GM12864 (cell line): ENCODE data around the gene IFT25.

Source experiments
- DNase-seq: peaks from one replicate; pipeline ENCODE4 v3.0.0-alpha.2; 2011; ENCODE audit warnings: low read depth
- H3K4me3 ChIP-seq: 2 replicates; pipeline ENCODE4 v1.5.1; 2011; ENCODE audit warnings: mild to moderate bottlenecking, low read depth, low read length, control low read depth
- TF ChIP-seq, protein P1 (sequence below): IDR thresholded peaks from 2 replicates; pipeline ENCODE4 v1.5.1; 2011; ENCODE audit warnings: low read depth, mild to moderate bottlenecking, moderate library complexity, low read length, control low read depth, inconsistent platforms; ENCODE audit errors: missing control alignments

IFT25 gene

DNA sequence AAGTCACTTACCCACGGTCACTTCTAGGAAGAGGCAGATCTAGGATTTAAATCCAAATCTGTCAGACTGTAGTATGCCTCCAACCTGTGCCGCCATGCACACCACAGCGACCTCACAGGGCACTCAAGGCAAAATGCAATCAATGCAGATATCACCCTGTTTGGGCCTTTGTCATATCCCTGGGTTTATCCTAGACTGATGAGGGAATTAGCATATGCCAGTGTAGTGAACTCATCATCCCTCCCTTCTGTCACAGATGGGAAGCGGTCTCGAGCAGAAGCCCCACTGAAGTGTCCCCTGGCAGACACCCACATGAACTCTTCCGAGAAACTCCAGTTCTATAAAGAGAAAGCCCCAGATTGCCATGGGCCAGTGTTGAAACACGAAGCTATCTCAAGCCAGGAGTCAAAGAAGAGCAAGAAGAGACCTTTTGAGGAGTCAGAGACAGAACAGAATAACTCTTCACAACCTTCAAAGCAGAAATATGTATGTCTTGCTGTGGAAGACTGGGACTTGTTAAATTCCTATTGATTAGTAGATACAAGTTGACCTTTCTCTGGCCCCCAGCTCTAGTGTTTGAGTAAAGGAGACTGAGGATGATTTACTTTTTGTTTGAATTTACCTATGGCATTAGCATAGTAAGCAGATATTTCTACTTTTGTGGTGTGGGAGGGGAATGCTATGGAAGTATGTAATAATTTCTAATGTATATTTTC is 22.1 kb upstream of the IFT25 start:
- DNase-seq = no peak
- H3K4me3 ChIP-seq = no peak overlapping the region
- TF ChIP-seq, protein P1, sequence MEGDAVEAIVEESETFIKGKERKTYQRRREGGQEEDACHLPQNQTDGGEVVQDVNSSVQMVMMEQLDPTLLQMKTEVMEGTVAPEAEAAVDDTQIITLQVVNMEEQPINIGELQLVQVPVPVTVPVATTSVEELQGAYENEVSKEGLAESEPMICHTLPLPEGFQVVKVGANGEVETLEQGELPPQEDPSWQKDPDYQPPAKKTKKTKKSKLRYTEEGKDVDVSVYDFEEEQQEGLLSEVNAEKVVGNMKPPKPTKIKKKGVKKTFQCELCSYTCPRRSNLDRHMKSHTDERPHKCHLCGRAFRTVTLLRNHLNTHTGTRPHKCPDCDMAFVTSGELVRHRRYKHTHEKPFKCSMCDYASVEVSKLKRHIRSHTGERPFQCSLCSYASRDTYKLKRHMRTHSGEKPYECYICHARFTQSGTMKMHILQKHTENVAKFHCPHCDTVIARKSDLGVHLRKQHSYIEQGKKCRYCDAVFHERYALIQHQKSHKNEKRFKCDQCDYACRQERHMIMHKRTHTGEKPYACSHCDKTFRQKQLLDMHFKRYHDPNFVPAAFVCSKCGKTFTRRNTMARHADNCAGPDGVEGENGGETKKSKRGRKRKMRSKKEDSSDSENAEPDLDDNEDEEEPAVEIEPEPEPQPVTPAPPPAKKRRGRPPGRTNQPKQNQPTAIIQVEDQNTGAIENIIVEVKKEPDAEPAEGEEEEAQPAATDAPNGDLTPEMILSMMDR = no peak

DNA sequence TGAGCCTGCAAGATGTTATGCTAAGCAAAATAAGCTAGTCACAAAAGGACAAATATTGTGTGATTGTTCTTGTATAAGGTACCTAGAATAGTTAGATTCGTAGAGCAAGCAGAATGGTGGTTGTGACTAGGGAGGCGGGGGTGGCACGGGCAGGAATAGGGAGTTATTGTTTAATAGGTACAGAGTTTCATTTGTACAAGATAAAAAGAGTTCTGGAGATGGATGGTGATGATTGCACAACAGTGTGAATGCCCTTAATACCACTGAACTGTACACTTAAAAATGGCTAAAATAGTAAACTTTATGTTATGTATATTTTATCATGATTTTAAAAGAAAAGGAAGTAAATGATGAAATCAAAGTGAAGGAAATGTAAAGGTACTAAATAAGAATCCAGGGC is 21.3 kb upstream of the IFT25 start:
- TF ChIP-seq, protein P1 = no peak
- no peak for DNase-seq
- H3K4me3 ChIP-seq = no peak overlapping the region

DNA sequence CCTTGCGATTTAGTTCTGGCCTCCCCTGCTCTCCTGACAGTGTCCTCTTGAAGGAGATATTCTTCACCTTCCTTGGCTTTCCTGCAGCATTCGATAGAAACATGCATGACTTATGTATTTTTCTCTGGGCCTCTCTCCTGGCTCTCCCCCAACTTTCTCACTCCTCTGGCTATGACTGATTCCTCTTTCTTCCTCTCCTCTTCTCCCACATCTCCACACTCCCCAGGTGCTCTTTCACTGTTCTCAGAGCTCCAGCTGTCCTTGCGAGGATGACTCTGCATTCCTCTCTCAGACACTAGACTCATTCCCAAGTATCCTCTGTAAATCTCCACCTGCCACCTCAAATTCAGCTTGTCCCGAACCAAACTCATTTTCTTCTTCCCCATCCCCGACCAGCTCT is 18.6 kb upstream of the IFT25 start:
- H3K4me3 ChIP-seq = no peak overlapping the region
- TF ChIP-seq, protein P1 = no peak
- DNase-seq = no peak

DNA sequence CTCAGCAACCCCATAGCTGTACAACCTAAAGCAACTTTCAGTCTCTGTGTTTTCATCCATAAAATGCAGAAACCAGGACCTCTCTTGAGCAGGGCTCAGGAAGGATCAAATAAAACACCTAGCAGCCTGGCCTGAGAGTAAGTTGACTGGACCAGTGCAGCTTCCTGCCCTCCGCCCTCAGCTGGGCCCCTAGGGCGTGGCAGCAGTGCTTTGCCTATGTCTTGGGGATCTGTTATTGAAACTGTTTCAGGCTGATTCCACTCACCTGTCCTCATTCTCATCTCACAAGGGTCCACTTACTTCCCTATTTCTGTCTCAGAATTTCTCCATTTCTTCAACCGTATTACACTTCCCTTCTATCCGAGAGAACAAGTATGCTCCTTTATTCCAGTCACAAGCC is 18.0 kb upstream of the IFT25 start:
- TF ChIP-seq, protein P1 = no peak
- no peak overlapping the region for H3K4me3 ChIP-seq
- no peak for DNase-seq

DNA sequence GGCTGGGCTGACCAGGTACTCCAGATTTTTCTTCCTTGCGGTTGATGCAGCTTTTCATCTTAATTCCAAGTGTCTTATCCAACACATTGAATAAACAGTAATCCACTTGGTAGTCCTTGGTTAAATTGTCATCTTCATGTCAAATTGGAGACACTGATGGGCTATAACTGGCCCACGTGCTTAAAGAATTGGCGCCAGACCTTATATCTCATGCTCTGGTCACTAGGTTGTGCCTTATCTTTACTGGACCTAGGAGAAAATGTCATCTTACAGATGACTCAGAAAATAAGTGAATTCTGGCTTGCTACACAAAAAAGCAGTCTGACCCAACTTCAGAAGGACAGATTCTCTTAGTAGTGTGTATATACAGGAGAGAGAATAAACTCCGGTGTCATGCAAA is 16.9 kb upstream of the IFT25 start:
- TF ChIP-seq, protein P1 = no peak
- DNase-seq = no peak
- H3K4me3 ChIP-seq = no peak overlapping the region

DNA sequence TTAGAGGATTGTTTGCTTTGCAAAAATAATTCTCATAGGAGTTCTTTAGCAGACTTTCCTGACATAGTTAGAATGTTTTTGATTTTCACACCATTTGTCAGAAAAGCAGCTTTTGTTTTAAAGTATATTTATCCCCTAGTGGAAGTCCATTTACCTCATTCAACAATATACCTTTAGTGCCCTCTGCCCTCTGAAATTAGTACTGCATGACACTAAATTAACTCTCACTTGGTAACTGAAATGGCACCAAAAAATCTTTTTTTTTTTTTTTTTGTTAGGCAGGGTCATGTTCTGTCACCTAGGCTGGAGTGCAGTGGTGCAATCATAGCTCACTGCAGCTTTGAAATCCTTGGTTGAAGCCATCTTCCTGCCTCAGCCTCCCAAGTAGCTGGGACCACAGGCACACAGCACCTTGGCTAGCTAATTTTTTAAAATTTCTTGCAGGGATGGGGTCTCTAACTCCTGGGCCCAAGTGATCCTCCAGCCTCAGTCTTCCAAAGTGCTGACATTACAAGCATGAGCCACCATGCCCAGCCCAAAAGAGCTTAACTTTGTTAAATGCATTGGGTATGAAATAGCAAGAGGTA is 14.3 kb upstream of the IFT25 start:
- no peak for DNase-seq
- TF ChIP-seq, protein P1 = peak; percentile 55
- no peak overlapping the region for H3K4me3 ChIP-seq
